Stimulated activated CD4-positive, alpha-beta T cell treated with anti-CD3 and anti-CD28 coated beads, Interleukin-2, amount 100 ng/mL, for 24 hours (primary cell): ENCODE data around the gene APCS.

Experiments
- DNase-seq, 2 donors: peaks; one replicate each; pipeline ENCODE4 v3.0.0-alpha.2; 2020

APCS gene

GRCh38 chr1:159587461-159587951 is at the start of gene APCS:
APCS (plus strand) TSS chr1:159587826; CDS start chr1:159587922, 96 bp downstream.
- DNase-seq = no peak

DNA sequence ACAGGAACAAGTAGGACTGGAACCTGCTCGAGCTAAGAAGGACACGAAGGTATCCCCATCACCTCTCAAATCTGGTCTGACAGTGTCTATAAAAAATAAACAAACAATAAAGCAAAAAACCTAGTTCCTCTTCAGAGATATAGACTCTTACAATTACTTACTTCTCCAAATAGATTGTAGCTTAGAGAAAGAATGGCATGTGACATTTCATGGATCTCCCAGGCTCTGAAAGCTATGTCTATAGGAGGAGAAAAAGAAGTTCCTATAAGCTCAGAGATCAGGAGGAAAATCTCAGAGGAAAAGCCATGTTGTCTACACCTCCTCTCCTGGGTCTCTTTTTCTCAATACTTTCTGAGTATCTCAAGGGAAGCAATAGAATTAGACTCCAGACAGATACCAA is 39.5 kb upstream of the APCS start:
- no peak for DNase-seq

- no peak for DNase-seq
These were observed 33.4 kb upstream of the APCS start for GRCh38 chr1:159554261-159554660.

- no peak for DNase-seq
These were observed 32.9 kb upstream of the APCS start for GRCh38 chr1:159554696-159555095.

- no peak for DNase-seq
These were observed 30.7 kb upstream of the APCS start for GRCh38 chr1:159556931-159557369.

- DNase-seq = no peak
These were observed 27.0 kb upstream of the APCS start for GRCh38 chr1:159560599-159560998.

DNA sequence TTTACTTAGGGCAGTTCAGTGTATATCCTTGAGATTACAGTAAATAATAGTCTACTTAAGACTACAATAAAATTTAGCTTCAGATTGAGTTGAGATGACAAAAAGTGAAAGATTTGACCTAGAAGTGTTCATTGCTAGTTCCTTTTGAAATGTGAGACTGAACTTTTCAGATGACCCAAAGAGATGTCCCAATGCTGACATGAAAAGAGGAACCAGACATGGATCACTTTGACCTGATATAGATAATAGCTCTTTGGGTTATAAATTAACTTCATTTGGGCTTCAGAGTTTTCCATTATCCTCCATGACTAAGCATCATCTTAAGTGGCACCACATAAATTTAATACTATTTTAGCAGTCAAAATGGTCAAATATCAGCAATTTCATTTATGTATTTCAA is 26.1 kb upstream of the APCS start:
- DNase-seq = no peak

GRCh38 chr1:159562680-159563079 is 24.9 kb upstream of the APCS start:
- no peak for DNase-seq

DNA sequence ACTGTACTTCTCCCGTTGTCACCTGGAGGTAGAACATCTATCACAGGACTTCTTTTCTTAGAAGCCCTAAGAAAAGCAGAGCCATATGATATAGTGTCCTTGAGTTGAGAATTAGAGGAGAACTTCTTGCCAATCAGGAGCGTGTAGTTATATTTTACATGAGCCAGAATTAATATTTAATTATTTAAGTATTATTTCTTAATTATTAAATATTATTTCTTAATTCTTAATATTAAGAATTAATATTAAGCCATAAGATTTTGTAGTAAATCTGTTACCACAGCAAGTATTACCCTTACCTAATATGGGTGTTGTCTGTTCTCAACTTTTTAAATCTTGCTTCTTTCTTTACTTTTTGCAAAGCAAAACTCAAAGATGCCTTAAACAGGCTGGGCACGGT is 10.2 kb upstream of the APCS start:
- no peak for DNase-seq

DNA sequence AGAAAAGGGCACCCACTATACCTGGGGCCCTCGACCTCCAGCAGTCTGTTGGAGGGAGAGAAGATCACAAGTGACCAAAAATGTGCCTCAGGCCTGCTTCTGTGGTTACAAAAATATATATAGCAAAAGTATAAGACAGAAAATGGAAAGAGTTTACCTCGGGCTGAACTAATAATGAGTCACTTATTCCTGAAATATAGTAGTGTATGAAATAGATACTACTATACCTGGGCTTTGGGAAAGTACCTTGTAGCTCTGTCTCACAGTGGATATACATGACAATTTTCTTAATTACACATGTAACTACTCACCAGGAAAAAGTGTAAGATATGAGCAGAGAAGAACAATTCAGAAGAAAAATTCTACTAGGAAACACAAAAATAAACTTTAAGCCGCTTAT is 7.3 kb upstream of the APCS start:
- no peak for DNase-seq

DNA sequence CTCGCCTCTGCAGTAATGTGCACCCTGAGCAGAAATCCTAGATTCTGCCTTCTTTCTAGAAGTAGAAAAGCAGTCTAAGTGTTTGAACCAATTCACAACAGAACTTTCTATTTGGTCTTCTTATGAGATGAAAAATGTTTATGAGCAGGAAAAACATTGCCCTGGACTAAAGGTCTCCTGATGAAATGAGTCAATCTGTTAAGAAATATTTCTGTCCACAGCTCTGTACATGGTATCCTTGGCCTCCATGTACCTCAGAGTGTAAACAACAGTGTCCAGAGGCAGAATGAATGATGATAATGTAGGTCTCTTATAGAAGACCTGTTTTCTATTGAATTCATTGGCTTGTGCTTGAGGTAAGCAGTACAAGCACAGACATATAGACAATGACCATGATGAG is 6.2 kb upstream of the APCS start:
- DNase-seq = no peak

- DNase-seq = no peak
These were observed 3.1 kb upstream of the APCS start for GRCh38 chr1:159584536-159584935.

GRCh38 chr1:159591981-159592380 is 4.4 kb downstream of the APCS start:
- no peak for DNase-seq

DNA sequence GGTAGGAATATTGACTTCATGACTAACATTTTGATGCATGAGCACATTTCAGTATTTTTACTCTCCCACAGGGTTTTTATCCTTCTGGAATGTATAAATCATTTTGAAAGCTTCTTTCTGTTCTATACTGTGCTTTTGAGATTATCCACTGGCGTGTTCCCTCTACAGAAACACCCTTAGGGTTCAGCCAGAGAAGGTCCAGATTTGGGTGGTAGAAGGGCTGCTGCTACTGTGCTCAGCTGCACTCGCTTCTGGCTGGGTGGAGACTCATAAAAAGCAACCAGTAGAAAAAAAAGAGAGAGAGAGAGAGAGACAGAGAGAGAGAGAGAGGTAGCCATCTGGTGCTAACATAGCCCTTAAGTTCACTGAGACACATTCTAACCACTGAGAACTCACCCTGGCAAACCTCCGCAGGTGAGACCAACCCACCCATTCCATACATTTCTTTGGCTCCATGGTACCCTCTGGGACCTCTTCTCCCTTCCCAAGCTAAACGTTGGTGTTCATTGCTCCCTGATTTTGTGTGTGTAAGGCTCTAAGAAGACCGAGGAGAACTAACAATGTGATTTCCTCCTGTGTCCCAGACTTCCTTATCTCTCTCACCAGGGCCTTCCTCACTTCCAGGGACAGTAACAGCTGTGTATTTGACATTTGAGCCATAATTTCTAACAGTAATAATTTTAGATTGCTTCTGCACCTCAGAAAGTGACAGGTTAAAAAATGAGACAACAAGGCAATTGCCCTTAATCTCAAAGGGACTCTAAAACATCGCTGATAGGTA is 7.2 kb downstream of the APCS start:
- no peak for DNase-seq

DNA sequence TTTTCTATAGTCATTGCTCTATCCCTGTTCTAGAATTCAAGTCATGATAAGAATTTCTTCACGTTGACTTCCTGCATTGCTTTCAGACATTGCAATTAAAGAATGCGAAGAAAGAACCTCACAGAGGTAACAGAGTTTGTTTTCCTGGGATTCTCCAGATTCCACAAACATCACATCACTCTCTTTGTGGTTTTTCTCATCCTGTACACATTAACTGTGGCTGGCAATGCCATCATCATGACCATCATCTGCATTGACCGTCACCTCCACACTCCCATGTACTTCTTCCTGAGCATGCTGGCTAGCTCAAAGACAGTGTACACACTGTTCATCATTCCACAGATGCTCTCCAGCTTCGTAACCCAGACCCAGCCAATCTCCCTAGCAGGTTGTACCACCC is 10.6 kb downstream of the APCS start:
- no peak for DNase-seq

DNA sequence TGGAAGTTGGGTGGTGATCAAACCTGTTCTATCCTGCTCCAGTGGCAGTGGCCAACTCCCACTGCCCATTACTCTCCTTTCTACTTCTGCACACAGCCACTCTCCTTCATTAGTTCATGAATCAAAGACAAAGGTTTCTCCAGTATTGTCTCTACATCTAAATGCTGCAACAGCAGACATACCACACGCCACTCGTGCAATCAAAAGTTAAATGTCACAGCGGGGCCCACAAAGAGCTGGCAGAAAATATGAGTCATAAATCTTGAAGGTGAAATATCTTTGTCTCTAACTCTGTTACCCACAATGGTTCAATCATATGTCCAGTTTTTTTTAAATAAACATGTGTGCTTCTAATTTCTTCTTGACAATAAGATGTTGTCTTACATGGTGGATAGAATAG is 13.3 kb downstream of the APCS start:
- no peak for DNase-seq

DNA sequence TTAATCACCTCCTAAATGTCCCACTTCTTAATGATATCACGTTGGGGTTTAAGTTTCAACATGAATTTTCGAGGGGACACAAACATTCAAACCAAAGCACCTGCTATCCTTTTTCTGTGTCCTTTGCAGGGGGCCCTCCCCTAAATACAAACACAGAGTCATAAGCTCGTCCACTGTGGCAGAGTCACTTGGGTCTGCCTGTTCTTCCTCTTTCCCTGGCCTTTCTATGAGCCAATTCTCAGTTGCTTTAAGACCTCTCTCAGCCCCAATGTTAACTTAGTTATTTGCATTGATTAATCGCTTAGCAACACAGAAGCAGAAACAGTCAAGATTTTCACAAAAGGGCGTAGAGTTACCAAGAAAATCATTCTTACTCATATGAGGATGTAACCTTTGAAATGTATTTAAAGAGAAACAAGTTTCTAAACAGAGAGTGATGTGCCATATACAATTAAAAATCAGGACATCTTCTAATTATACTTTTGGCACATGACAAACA is 14.9 kb downstream of the APCS start:
- DNase-seq = no peak

DNA sequence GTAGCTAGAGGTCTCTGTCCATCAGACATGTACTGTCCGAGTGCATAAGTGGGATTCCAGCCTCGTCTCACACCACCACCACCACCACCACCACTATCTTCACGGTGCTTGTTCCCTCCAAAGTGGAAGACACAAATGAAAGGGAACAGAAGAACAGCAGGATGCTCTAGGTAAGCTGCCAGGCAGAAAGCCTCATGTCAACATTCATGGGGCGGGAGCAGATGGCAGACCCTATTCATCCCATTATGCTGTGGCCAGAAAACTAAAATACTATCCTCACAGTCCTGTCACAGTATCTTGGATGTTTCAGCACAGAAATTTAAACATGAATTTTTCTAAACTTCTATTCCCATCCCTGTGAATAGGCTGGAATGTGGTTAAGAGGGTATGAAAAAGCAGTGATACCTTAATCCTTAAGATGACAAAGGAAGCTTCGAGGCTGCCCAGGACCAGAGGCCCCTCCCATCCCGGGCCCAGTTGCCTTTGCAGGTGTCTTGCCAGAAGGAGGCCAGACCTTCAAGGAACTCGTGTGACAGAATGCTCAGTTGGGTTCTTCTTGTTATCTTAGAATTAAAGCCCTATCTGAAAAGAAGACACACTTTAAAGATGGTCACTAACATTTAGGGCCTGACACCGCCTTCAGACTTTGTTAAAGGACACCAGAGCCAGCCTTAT is 24.7 kb downstream of the APCS start:
- no peak for DNase-seq

DNA sequence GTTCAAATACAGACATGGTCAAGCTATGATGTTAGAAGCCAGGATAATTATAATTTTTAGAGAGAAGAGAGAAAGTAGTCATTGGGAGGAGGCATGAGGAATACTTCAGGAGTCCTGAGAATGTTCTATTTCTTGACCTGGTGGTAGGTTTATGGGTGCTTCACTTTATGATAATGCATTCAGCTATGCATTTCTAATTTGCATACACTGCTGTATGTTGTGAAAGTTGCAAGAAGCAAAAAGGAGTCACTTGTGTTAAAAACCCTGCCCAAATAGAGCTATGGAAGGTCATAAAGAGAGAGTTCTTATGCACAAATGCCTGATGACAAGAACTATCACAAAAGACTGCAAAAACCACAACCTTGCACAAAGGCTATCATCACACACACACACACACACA is 45.3 kb downstream of the APCS start:
- no peak for DNase-seq
